K562 (cell line): Measurements from ENCODE around the gene ERFL. TPM values are rescaled to one million over a fixed set of nuclear protein-coding genes. Genes with fewer than 3 reads are reported as not detected.

Experiments used
- ATAC-seq: fragments of 200-7000 bp; cut with Tn5 transposase; 3 replicates; pipeline ENCODE4 v1.9.1; 2020; ENCODE audit warnings: moderate library complexity
- BruUV-seq: library from RNA; stranded (reverse); fragments of 400-500 nt; replicated peaks from 2 replicates; lab custom pipeline; 2021; lab: Mats Ljungman, UMichigan
- CTCF ChIA-PET: fragments of 300-600 bp; formaldehyde crosslinking; extraction: SDS; loops from one replicate; lab custom pipeline; 2021; ENCODE audit warnings: low intra/inter-chr PET ratio; lab: Yijun Ruan, JAX
- POLR2A ChIA-PET: fragments of 300-600, 350-650 bp; sonication (Branson Sonifier 250); formaldehyde crosslinking; extraction: SDS; loops from one replicate; lab custom pipeline; 2021; ENCODE audit warnings: antibody characterized with exemption, inconsistent platforms; lab: Yijun Ruan, JAX
- DNase-seq, 4 experiments: peaks; one replicate each; pipeline versions ENCODE4 v3.0.0 to v3.0.0-alpha.2; 2011 to 2018; ENCODE audit warnings: low spot score in 3 of 4, mixed read lengths in 3 of 4; ENCODE audit errors: extremely low read depth in 1 of 4
- FAIRE-seq: peaks from 2 replicates; lab custom pipeline; 2011; peaks lifted over from hg19 to GRCh38; lab: Jason Lieb, UNC
- H2AFZ ChIP-seq: 2 replicates; pipeline ENCODE4 v1.6.0; 2011; ENCODE audit warnings: low read depth, low read length, control low read depth, inconsistent platforms
- H3K27ac ChIP-seq: fragments of 200-600 bp; 3 replicates; pipeline ENCODE4 v1.8.0; 2011; ENCODE audit warnings: low read depth, mild to moderate bottlenecking, control low read depth, inconsistent platforms, low read length, moderate library complexity, mixed read lengths; ENCODE audit errors: extremely low read depth
- H3K27me3 ChIP-seq, 2 experiments: fragments of 300-600 bp in 1 of 2; 2 replicates in 1 of 2; 3 replicates in 1 of 2; pipeline versions ENCODE4 v1.6.0 to v1.8.0; 2011; ENCODE audit warnings: inconsistent platforms in 2 of 2, low read length in 2 of 2, mild to moderate bottlenecking in 1 of 2, mixed read lengths in 1 of 2, moderate library complexity in 1 of 2; ENCODE audit not compliant: control insufficient read depth in 2 of 2, insufficient read depth in 2 of 2
- H3K36me3 ChIP-seq: fragments of 300-600 bp; 3 replicates; pipeline ENCODE4 v1.8.0; 2011; ENCODE audit warnings: mild to moderate bottlenecking, low read length, inconsistent platforms; ENCODE audit not compliant: control insufficient read depth, insufficient read depth
- H3K4me1 ChIP-seq, 2 experiments: fragments of 200-600 bp in 1 of 2; replicated peaks in 1 of 2; 2 replicates in 1 of 2; 3 replicates in 1 of 2; pipeline versions ENCODE4 v1.5.1 to v1.8.0; 2011; ENCODE audit warnings: inconsistent platforms in 2 of 2, low read length in 2 of 2, mild to moderate bottlenecking in 1 of 2, mixed read lengths in 1 of 2, moderate library complexity in 1 of 2; ENCODE audit not compliant: control insufficient read depth in 2 of 2, insufficient read depth in 2 of 2
- H3K4me2 ChIP-seq: 2 replicates; pipeline ENCODE4 v1.6.1; 2011; ENCODE audit warnings: low read length, control low read depth, inconsistent platforms, mixed read lengths; ENCODE audit not compliant: insufficient read depth
- H3K4me3 ChIP-seq: fragments of 200-600 bp; sonication (generic), shearing (Covaris generic); 2 replicates; pipeline ENCODE4 v1.5.1; 2016; ENCODE audit warnings: control low read depth, inconsistent platforms
- H3K79me2 ChIP-seq: fragments of 200-600 bp; 3 replicates; pipeline ENCODE4 v1.8.0; 2011; ENCODE audit warnings: low read length, inconsistent platforms; ENCODE audit not compliant: control insufficient read depth, insufficient read depth
- H3K9ac ChIP-seq, 2 experiments: 2 replicates each; pipeline versions ENCODE4 v1.6.0 to v1.6.1; 2011; ENCODE audit warnings: low read depth in 2 of 2, low read length in 2 of 2, control low read depth in 1 of 2, inconsistent platforms in 1 of 2, mild to moderate bottlenecking in 1 of 2, mixed read lengths in 1 of 2; ENCODE audit not compliant: insufficient read depth in 1 of 2
- H3K9me1 ChIP-seq: one replicate; pipeline ENCODE4 v1.6.0; 2011; ENCODE audit warnings: inconsistent platforms, mild to moderate bottlenecking, low read length, moderate library complexity; ENCODE audit not compliant: control insufficient read depth, insufficient read depth
- H3K9me3 ChIP-seq: replicated peaks from 2 replicates; pipeline ENCODE4 v1.5.1; 2011; ENCODE audit warnings: low read depth, low read length, inconsistent platforms; ENCODE audit not compliant: control insufficient read depth, insufficient read depth
- H4K20me1 ChIP-seq: replicated peaks from 2 replicates; pipeline ENCODE4 v1.6.1; 2011; ENCODE audit warnings: low read length, inconsistent platforms, mixed read lengths; ENCODE audit not compliant: control insufficient read depth, insufficient read depth
- MAFF ChIP-seq: IDR thresholded peaks from 2 replicates; pipeline ENCODE4 v1.6.1; 2012; ENCODE audit warnings: low read length, improper control_type of control experiment
- POLR2G ChIP-seq: fragments of 200-400 bp; formaldehyde crosslinking; IDR thresholded peaks from 2 replicates; pipeline ENCODE4 v1.6.1; 2017; ENCODE audit warnings: low read depth, mild to moderate bottlenecking, antibody characterized with exemption, low read length, moderate library complexity
- ZNF609 ChIP-seq: sonication (generic); formaldehyde crosslinking; IDR thresholded peaks from 2 replicates; pipeline ENCODE4 v1.8.1; 2023; ENCODE audit warnings: missing genetic modification reagents, mild to moderate bottlenecking, borderline replicate concordance
- WGBS: fragments of 100-300 bp; shearing (Covaris generic); methylation state at CpG from one replicate; pipeline ENCODE4 v1.1.6; 2016; ENCODE audit warnings: low coverage, mixed read lengths; ENCODE audit not compliant: insufficient coverage; ENCODE audit errors: missing lambda C conversion rate; 5-methylcytosine and 5-hydroxymethylcytosine counted together
- in situ Hi-C: fragments of 300-500 bp; cut with MboI; formaldehyde crosslinking; loops from 4 replicates; pipeline ENCODE4 v1.15.0; 2018; ENCODE audit warnings: inconsistent platforms, mixed read lengths
- intact Hi-C: fragments of 100-400 bp; cut with micrococcal nuclease; formaldehyde crosslinking; loops from 2 replicates; pipeline ENCODE4 v1.14.2; 2022
- polyA plus RNA-seq, 8 experiments: library from polyadenylated mRNA; depleted of rRNA in 4 of 8; stranded (reverse) in 5 of 8; unstranded in 3 of 8; fragments of >200 nt; fragmentation: Nextera tagmentation in 2 of 8; fragmentation: Illumina TruSeq in 1 of 8; extraction: Ambion mirVana in 2 of 8; extraction: Trizol in 1 of 8; gene quantifications; 2 replicates each; pipeline versions ENCODE4 v1.2.1 to v1.2.3, GENCODE V29; 2011 to 2014; ENCODE audit warnings: inconsistent platforms in 1 of 8, missing spikeins in 1 of 8
- total RNA-seq, 7 experiments: library from RNA; depleted of rRNA in 6 of 7; stranded (reverse); fragments of >200 nt in 6 of 7; fragmentation: Illumina TruSeq in 2 of 7; extraction: Trizol in 2 of 7; gene quantifications; 2 replicates each; pipeline versions ENCODE4 v1.2.1 to v1.2.3, GENCODE V29; 2011 to 2021; ENCODE audit warnings: low replicate concordance in 1 of 7

Gene ERFL
- total and polyA plus RNA-seq, 9 of the 15 experiments (the other 6 are each of a cell fraction or from before 2014, with no cell fraction given): 0.07 to 0.75 (median 0.32) TPM; not detected in 4

GRCh38 chr19:41901707-41902360, 26.4 kb downstream of the ERFL start:
- H3K36me3 ChIP-seq: peaks cover 87% of the 10 kb centered on the region
- WGBS: 96% methylated on average over 19 of the region's 21 CpGs

More at GRCh38 chr19:41901707-41902360, 26.4 kb downstream of the ERFL start:
- peaks cover 4% of the 10 kb centered on the region for H3K9me1 ChIP-seq
- in situ Hi-C loops (no loop called here), intact Hi-C loops (no loop called here)
- H3K4me1 ChIP-seq: peaks cover 0 to 27% of the 10 kb centered on the region in 2 experiments; a peak in 2 of 5 replicates
- no peak overlapping the region for H3K4me2 ChIP-seq
- BruUV-seq: no TSS peak
- ChIA-PET POLR2A (interaction anchor here (1.2 to 2.3 kb wide), 2 partner anchors 10 to 17 kb away, joined by 5 to 11 read pairs; no protein-coding TSS in a partner anchor), CTCF (no interaction called here)
- no peak overlapping the region for H3K4me3 ChIP-seq
- ATAC-seq (no peak), DNase-seq (no peak), FAIRE-seq (no peak)
- H3K9ac ChIP-seq: peak overlapping the region in 1 of 2 experiments; percentile 17; a peak in 1 of 4 replicates
- H3K27ac ChIP-seq: no peak overlapping the region
- TF ChIP-seq ZNF609 (CRISPR knock-in tag) (no peak), MAFF (no peak), POLR2G (peak; percentile 35; the same call in 1 of the 2 replicates)
- no peaks in the 10 kb centered on the region for H3K79me2 ChIP-seq
- no peaks in the 10 kb centered on the region for H4K20me1 ChIP-seq
- H2AFZ ChIP-seq: no peak overlapping the region
- no peaks in the 10 kb centered on the region for H3K27me3 ChIP-seq
- no peaks in the 10 kb centered on the region for H3K9me3 ChIP-seq
